ENCODE results near the gene KRT10.
"Not testable (repeated sequence)": the region's sequence is repeated elsewhere in the genome, so short reads cannot be mapped to it uniquely, and the experiment has no call there.

The KRT10 gene

DNA sequence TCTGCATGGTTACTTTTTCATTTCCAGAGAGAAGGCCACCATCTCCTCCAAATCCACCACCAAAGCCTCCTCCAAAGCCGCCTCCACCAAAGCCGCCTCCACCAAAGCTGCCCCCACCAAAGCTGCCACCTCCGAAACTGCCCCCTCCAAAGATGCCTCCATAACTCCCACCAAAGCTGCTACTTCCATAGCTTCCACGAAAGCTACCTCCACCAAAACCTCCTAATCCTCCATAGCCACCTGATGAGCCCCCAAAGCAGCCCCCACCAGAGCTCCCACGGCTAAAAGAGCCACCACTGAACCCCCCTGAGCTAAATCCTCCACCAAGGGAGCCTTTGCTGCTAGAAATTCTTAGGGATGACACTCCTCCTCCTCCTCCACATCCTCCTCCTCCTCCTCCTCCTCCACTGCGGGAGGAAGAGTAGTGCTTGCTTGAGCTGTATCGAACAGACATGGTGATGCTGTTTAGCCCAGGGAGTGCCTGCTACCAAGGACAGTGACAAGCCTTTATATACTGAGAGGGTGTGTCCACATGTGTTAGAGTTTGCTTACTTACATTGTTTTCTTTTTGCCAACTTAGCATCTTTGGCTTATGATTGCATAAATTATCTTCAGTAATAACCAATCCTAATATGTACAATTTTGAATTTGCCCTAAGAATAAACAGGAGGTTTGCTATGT lies at the start of gene KRT10:
KRT10 (minus strand) TSS at position 483 of the 681 bp plus-strand sequence; CDS start at position 454, 29 bp downstream.
- no peak for DNase-seq (ENCODE audit: low spot score)

DNA sequence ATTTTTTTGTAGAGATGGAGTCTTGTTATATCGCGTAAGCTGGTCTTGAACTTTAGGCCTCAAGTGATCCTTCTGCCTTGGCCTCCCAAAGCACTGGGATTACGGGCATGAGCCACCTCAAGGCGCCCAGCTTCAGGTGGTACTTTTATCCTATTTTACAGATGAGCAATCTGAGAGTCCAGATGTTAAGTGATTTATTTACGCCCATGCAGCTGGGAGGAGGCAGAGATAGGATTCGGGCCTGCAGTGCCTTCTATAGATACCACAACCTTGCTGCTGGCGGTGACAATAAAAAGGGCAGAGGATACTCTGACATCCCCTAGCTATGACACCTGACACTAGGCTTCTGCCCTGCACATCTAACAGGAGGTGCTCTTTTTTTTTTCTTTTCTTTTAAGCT lies 48.9 kb upstream of the KRT10 start:
- DNase-seq (ENCODE audit: low spot score): no peak

DNA sequence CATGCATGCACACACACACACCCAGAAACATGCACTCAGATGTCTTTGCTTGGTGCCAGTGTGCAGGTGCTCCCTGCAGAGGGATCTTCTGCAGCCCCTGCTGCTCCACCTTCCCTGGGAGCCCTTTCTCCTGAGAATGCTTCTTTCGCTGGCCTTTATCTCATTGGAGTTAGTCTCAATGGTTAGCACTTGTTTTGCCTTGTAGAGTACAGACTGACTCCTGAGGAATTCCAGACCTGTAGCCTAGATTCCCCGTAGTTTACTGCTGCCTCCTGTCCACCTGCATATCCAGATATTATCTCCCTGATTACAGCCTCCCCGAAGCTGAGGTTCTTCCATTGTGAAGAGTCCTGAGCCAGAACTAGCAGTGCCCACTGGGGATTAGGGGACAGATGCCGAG lies 47.7 kb upstream of the KRT10 start:
- no peak for DNase-seq (ENCODE audit: low spot score)

DNA sequence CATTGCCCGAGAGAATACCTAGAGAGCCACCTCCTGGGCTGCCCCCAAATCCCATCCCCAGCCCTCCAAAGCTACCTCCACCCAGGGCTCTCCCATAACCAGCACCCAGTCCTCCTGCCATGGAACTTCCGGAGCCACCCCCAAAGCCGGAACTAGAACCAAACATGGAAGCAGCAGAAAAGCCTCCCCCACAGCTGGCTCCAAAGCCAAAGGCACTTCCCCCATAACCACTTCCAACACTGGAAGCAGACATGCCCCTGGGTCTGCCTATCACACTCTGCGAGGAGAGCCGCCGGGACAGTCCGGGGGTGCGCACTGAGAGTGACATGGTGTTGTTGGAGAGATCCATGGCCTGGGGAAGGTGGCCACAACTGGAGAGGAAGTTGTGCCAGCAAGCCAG lies 44.4 kb upstream of the KRT10 start, which contains the start of gene KRT12:
KRT12 (minus strand) TSS at position 386 of the 400 bp plus-strand sequence; CDS start at position 349, 37 bp downstream.
- no peak for DNase-seq (ENCODE audit: low spot score)

DNA sequence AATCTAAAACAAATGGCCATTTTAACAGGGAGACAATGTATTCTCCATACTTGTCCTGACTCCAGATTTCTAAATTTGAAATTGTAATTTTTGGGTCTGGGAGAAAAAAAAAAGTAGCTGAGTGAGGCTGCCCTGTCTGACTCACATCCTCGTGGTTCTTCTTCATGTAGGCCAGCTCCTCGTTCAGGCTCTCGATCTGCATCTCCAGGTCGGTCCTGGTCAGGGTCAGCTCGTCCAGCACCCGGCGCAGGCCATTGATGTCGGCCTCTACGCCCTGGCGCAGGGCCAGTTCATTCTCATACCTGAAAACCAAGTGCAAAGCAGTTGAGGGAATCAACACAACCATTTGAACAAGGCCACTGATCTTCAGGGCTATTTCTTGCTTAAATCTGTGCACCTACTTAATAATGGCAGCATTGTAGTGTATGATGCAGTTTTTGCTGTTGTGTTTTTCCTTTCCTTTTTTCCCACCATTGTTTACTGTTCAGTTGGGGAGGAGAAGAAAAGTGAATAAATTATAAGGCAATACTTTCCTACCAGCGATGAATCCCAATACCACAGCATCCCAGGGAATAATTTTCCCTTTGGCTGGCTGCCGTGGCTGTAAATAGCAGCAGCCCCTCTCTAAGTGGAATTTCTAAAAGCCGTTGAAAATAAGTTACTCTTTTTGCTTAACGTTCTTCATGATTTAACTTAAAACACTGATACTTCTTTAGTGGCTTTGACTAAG lies 42.4 kb upstream of the KRT10 start:
- DNase-seq (ENCODE audit: low spot score): no peak

DNA sequence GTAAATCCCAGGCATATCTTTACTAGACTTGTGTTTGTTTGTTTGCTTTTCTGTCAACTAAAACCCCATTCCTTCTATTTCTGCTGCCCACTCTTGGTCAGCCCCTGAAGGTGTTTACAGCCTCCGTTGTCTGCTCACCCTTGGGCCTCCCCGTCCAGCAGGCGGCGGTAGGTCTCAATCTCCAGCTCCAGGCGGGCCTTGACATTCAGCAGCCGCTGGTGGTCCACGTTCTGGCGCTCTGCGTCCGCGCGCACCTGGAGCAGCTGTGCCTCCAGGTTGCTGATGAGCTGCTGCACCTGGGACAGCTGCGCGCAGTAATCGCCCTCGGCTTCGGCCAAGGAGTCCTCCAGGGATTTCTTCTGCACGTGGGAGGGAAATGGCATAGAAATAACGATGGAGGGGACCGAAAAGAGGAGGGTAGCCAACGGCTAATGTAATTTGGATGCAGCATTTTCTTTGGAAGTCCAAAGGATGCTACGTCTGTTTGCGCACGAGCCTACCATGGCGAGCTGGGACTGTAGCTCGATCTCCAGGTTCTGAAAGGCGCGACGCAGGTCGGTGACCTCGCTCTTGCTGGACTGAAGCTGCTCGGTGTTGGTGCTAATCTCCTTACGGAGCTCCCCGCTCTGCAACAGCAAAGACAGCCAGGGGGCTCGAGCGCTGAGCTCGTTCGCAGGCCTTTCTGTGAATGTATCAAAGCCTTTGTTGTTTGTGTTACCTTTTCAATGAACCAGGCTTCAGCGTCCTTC lies 40.7 kb upstream of the KRT10 start:
- DNase-seq (ENCODE audit: low spot score): peak; percentile 38

DNA sequence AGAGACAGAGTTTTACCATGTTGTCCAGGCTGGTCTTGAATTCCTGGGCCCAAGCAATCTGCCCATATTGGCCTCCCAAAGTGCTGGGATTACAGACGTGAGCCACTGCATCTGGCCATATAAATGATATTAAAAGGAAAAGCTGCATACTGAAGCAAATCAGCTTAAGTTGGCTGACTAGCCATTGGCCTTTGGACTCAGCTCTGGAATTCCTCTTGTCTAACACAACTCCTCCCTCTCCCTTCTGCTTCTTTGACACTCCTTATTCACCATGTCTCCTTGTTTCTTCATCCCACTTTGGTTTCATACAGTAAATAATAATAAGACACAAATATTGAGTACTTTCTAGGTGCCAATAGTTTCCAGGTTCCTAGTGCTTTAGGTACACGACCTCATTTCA lies 37.1 kb upstream of the KRT10 start:
- no peak for DNase-seq (ENCODE audit: low spot score)

DNA sequence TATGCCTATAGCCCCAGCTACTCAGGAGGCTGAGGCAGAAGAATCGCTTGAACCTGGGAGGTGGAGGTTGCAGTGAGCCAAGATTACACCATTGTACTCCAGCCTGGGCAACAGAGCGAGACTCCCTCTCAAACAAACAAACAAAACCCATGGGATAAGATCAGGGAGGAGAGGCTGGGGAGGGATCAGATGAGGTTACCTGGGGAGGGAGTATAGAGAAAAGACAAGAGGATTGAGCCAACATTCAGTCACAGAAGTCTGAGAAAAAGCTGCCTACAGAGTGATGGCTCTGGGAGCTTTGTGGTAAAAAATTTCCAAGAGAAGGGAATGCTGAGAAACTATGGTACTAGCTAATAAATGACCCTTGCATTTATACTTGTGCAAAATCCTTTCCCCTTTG lies 36.3 kb upstream of the KRT10 start:
- not testable (repeated sequence) for DNase-seq (ENCODE audit: low spot score)

DNA sequence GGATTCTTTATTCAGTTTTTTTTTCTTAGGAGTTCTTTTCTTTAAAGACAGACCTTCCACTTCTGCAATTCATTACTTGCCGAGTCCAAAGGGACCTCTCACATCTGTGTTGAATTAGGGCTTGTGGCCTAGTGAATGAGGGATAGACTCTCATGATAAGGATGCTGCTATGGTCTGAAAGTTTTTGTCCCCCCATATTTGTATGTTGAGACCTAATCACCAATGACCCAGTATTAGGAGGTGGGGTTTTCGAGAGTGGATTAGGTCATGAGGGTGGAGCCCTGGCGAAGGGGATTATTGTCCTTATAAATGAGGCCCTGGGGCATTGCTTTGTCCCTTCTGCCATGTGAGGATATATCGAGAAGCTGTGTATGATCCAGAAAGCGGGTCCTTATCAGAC lies 35.1 kb upstream of the KRT10 start:
- no peak for DNase-seq (ENCODE audit: low spot score)

DNA sequence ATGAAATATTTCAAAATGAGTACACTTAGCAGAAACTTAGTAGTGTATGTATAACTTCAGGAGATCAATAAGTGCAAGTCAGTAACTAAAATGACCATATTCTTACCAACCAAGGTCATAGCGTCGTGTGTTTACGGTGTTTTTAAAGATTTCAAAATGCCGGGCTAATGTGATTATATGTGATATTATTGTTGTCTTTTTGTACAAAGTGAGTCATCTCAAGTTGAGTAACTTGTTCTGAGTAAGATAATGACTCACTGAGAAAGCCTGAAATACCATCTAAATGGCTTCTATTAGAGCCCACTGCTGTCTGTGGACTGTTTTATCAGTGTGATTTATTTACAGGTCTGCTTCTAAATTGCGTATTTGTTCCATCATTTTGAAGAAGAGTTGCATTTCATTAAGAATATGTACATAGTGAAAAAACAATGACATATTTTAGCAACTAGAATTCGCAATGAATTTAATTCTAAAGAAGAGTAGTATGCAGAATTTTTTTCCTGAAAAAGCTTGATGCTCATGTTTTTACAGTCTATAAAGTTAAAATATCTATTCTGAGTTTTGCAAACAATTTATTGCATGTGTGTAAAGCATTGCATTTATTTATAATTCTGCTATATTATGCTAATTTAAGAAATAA lies 31.9 kb upstream of the KRT10 start:
- DNase-seq (ENCODE audit: low spot score): peak; percentile 46

DNA sequence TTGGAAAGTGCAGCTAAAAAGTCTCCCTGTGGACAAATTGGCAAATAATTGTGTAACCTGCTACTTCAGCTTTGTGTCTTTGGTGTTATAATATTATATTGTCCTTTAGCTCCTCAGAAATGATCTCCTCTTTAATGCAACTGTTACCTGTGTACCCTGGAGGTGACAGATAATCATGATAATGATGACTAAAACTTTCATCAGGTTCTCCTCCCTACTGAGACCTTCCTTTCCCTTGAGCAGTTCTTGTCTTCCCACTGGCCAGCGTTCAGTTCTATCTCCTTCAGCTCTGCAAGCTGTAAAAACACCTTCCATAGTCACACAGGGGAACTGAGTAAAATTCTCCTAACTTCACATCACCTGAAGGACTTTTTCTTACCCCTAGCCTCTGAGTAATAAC lies 29.9 kb upstream of the KRT10 start:
- no peak for DNase-seq (ENCODE audit: low spot score)

DNA sequence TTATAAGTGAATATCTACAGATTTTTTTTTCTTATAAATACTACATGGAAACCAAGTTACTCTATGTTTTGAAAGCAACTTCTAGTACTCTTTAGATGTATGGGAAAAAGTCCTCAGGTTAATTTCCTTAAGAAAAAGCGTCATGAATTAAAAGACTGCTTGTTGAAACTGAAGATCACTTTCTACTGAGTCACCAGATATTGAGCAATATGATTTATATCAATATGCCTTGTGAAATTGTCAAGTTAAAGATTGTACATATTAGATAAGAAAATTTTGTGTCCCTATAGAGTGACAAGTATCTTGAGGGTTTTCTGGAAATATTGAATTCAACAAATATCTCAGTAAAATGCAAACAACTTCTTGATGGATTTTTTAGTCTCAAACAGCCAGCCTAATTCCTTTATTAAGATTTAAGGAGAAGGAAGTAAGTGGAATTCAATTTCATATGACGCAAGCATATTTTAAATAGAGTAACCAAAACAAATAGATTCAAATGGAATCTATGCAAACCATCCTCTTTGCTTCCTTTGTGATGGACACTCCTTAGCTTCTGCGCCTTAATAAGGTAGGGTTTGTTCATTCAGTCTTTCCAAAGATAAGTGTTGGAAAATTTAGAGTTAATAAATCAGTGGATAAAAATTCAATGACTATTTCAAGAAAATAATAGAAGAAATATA lies 28.0 kb upstream of the KRT10 start:
- no peak for DNase-seq (ENCODE audit: low spot score)

DNA sequence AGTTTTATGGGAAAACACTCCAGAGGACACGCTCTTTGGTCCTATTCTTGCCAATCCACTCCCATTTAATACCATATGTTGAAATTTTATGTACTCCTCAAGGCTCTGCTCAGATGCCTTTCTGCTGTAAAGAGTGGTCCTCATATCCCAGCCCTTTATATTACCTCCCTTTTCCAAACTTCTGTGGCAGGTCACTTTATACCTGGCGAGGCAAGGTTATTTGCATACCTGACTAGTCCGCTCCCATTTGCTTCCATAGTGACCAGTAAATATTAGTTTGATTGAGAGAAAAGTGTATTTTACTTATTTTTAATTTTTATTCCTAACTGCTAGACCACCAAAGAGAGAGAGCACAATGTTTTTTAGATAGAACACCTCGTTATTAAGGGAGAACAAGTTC lies 27.3 kb upstream of the KRT10 start:
- DNase-seq (ENCODE audit: low spot score): no peak

DNA sequence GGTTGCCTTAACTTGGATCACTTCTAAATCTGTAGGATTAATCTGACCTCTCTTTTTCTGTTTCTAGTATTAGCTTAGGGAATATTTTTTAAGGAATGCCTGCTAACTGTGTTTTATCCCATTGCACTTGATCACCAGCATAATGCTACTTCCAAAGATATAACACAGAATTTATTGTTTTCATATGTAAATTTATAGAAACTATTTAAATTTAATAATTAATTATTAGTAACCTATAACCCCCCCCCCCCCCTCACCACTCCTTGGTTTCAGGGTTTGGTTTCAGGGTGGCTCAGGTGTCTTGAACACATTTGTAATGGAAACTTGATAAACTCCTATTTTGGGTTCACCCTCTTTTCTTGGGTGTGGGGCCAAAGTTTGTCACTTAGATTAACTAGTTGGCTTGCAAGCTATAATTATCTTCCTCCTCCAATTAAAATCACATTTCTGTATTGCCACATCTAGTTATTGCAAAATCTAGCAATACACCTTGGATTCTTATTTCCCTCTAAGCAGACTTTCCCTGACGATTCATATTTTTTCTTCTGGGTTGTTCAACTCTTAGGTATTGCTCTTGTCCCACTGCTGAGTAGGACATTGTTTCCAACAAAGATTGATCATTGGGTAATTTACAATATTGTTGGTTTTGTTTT lies 26.3 kb upstream of the KRT10 start:
- no peak for DNase-seq (ENCODE audit: low spot score)

DNA sequence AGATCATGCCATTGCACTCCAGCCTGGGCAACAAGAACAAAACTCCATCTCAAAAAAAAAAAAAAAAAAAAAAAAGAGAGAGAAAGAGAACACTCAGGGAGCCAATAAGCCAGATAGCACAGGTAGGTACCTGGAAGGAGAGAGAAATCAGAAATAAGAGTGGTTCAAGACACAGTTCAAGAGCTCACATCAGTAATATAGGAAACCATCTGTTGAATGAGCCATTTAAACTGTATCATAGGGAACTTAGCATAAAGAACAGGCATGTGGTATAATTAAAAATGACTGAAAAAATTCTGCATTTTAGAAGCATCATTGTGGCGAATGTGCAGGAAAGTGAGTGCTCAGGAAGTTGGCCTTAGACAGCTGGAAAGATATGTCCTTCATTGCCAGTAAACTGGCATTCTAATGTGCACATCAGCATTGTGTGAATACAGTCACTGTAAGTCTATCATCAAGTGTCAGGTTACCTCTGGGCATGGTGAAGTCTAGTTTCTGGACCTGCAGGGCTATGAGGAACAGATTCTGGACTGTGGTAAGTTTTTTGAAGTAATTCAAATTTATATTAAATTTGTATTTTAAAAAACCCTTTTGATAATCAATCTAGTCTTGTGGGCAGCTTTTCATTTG lies 24.2 kb upstream of the KRT10 start:
- no peak for DNase-seq (ENCODE audit: low spot score)

DNA sequence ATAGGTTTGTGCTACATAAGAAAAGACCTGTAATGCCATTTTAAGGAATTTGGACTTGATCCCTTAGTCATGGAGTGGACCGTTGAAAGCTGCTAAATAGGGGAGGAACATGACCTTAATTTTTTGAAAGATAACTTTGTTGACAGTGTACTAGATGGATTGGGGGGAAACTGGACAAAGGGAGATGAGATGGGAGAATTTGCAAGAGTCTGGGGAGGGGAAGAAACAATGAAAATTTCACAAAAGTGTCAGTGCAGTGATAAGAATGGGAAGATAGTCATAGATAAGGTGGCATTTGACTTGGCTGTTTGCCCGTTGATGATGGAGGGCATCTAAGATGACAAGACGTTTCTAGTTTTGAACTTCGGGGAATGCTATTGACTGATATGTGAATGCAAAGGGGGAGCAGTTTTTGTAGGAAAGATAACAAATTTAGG lies 22.3 kb upstream of the KRT10 start:
- DNase-seq (ENCODE audit: low spot score): no peak

DNA sequence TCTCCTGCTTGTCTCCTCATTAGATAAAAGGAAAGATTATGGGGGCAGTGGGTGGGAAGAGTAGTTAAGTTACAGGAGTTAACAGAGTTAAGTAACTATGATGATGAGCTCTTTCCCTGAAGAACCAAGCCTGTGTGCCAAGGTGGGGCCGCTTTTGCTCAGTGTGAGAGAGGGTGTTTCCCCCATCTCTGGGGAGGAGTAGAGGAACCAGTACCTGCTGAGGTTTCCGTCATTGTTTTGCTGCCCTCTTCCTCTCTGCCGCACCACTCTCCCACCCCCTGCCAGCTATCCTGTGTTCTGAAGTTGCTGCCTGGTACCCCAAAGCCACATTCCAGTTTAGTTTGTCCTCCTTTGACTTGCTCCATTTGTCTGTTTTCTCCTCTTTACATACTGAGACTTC lies 20.8 kb upstream of the KRT10 start:
- DNase-seq (ENCODE audit: low spot score): no peak

DNA sequence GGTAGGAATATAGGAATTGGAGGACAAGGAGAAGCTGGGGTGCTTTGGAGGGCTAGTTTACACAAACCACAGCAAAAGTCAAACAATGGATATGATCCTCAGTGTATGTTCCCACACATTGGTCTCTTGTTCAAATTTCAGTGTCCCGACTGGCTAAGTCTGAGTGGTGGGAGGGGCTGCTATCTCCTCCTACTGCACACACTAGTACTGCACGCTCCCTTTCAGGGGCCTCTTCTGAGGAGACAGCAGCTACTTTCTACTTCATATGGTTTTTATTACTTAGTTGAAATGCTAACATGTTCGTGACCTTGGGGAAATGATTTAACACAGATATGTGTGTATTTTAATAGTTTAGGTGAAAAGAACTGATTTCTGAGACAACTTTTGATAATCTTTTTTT lies 18.8 kb upstream of the KRT10 start:
- DNase-seq (ENCODE audit: low spot score): no peak

DNA sequence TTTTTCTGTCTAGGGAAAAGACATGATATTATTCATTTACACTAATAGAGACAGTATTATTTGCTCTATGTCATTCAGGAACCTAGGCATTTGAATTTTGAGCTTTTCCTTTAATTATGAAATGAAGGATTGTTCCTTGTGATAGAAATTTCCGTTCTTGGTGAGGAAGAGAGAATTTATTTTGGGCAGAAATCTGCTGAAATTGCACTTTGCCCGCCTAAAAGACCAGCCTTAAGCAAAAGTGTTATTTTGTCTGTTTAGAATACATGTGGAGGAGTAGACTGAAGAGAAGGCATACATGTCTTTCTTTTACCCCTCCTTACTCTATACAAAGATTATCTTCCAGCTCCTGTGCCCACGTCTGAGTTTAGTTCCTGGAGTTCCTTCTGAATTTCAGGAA lies 16.8 kb upstream of the KRT10 start:
- no peak for DNase-seq (ENCODE audit: low spot score)

DNA sequence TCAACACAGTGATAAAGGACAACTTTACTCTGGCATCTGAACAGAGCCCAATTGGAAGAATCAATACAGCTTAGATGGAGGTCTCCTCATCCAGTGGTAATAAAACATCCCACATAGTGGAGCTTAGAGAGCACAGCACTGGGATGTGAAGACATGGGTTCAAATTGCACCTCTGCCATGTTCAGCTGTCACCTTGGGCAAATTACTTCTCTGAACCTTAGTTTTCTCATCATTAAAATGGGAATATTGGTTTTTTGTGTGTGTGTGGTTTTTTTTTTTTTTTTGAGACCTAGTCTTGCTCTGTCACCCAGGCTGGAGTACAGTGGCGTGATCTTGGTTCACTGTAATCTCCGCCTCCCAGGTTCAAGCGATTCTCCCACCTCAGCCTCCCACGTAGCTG lies 13.6 kb upstream of the KRT10 start:
- no peak for DNase-seq (ENCODE audit: low spot score)

DNA sequence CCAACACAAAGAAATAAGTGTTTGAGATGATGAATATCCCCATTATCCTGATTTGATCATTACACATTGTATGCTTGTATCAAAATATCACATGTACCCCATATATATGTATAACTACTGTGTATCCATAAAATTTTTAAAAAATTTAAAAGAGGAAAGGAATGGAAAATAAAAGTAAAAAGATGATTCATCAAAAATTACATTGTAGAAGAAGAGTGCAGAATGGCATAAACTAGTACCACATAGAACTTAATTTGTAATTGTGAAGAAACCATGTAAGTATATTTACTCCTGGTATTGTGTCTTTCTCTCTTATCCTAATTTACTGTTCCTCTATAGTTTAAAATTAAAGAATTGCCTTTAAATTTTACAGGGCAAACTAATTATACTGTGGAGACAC lies 11.5 kb upstream of the KRT10 start:
- DNase-seq (ENCODE audit: low spot score): no peak

Data from AG08396 (cell line).